Colonic mucosa (tissue), 4 donors: ENCODE data around the gene NAA60. TPM values are rescaled to one million over a fixed set of nuclear protein-coding genes. Genes with fewer than 3 reads are reported as not detected.
"Not testable (repeated sequence)": the region's sequence is repeated elsewhere in the genome, so short reads cannot be mapped to it uniquely, and the experiment has no call there.

Experiments used
- DNase-seq: peaks from one replicate; pipeline ENCODE4 v3.0.0-alpha.2; 2020
- H3K27ac ChIP-seq: fragments of 200-600 bp; one replicate; pipeline ENCODE4 v1.8.0; 2021
- H3K27me3 ChIP-seq: fragments of 200-600 bp; one replicate; pipeline ENCODE4 v1.8.0; 2021
- H3K36me3 ChIP-seq: fragments of 200-600 bp; one replicate; pipeline ENCODE4 v1.8.0; 2021
- H3K4me1 ChIP-seq: fragments of 200-600 bp; one replicate; pipeline ENCODE4 v1.8.0; 2021; ENCODE audit warnings: mild to moderate bottlenecking
- H3K4me3 ChIP-seq: fragments of 200-600 bp; one replicate; pipeline ENCODE4 v1.8.0; 2021
- H3K9ac ChIP-seq, 2 donors: one replicate each; pipeline ENCODE4 v1.7.0; 2013; ENCODE audit warnings: control low read depth in 2 of 2, low read depth in 2 of 2, low read length in 2 of 2
- H3K9me3 ChIP-seq: fragments of 200-600 bp; one replicate; pipeline ENCODE4 v1.8.0; 2021
- intact Hi-C: fragments of 100-400 bp; cut with DNase I; formaldehyde crosslinking; loops from one replicate; pipeline ENCODE4 v1.14.1; 2022
- total RNA-seq, 2 donors: library from RNA; stranded (reverse); fragmentation: NEBNext Ultra II Directional in 1 of 2; extraction: Animal tissue kit (Norgen Biotek cat#: 25700) in 1 of 2; gene quantifications; one replicate each; pipeline ENCODE4 v1.2.1, GENCODE V29; 2021
- TF ChIP-seq, protein P1 (sequence below): fragments of 200-600 bp; IDR thresholded peaks from one replicate; pipeline ENCODE4 v1.8.0; 2022; ENCODE audit warnings: antibody characterized with exemption, mild to moderate bottlenecking
- donor health status: healthy.
- donor health status: DM: no; HTN: no; CAD: no.
- donor health status: DM: no; HTN: no; CAD: no.

NAA60 gene
- total RNA-seq, 2 donors from 2014 or later: 56.8 to 68.6 TPM

DNA sequence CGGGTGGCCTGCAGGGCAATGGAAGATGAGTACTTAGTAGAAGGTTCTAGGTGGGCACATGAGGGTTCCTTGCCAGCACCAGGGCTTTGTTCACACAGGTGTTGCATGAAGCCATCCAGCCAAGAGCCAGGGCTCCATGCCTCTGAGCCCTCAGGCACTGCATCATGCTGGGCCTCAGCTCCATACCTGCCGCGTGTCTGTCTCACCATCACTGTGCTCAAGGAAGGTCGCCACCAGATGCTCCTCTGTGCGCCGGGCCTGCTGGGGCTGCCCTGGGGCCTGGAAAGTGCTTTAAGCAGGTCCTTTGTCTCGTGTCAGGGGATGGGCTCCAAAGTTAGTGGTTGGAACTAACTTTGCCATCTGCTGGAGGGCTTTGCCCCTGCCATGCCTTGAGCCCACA is 26.3 kb downstream of the NAA60 start:
- H3K27ac ChIP-seq: no peak overlapping the region
- DNase-seq: no peak
- H3K4me1 ChIP-seq: peaks cover 6% of the 10 kb centered on the region
- no peak overlapping the region for H3K9ac ChIP-seq
- H3K27me3 ChIP-seq: no peaks in the 10 kb centered on the region
- TF ChIP-seq, protein P1, sequence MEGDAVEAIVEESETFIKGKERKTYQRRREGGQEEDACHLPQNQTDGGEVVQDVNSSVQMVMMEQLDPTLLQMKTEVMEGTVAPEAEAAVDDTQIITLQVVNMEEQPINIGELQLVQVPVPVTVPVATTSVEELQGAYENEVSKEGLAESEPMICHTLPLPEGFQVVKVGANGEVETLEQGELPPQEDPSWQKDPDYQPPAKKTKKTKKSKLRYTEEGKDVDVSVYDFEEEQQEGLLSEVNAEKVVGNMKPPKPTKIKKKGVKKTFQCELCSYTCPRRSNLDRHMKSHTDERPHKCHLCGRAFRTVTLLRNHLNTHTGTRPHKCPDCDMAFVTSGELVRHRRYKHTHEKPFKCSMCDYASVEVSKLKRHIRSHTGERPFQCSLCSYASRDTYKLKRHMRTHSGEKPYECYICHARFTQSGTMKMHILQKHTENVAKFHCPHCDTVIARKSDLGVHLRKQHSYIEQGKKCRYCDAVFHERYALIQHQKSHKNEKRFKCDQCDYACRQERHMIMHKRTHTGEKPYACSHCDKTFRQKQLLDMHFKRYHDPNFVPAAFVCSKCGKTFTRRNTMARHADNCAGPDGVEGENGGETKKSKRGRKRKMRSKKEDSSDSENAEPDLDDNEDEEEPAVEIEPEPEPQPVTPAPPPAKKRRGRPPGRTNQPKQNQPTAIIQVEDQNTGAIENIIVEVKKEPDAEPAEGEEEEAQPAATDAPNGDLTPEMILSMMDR: no peak
- H3K4me3 ChIP-seq: no peak overlapping the region
- H3K9me3 ChIP-seq: no peaks in the 10 kb centered on the region
- intact Hi-C loops: no loop called here
- no peaks in the 10 kb centered on the region for H3K36me3 ChIP-seq

DNA sequence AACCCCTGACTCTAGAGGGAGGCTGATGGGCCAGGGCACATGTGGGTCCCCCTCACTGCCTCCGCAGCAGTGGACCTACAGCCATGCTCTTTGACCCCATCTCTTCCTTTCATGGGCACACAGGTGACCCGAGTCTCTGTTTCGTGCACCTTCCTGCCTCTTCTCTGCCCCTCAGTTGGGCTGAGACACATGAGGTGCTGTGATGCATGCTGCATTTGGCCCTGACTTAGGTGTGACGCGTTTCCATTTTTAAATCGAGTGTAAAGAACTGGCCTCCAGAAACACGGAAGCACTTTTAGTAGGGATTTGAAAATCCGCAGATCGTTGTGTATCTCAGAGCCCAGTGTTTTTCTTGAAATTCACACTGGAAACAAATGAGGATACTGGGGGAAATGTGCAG is 27.2 kb downstream of the NAA60 start:
- Histone ChIP-seq H3K27ac (no peak overlapping the region), H3K36me3 (no peaks in the 10 kb centered on the region), H3K4me1 (peaks cover 15% of the 10 kb centered on the region), H3K9me3 (no peaks in the 10 kb centered on the region), H3K9ac (no peak overlapping the region), H3K27me3 (no peaks in the 10 kb centered on the region), H3K4me3 (no peak overlapping the region)
- TF ChIP-seq, protein P1: no peak
- DNase-seq: no peak
- intact Hi-C loops: no loop called here

DNA sequence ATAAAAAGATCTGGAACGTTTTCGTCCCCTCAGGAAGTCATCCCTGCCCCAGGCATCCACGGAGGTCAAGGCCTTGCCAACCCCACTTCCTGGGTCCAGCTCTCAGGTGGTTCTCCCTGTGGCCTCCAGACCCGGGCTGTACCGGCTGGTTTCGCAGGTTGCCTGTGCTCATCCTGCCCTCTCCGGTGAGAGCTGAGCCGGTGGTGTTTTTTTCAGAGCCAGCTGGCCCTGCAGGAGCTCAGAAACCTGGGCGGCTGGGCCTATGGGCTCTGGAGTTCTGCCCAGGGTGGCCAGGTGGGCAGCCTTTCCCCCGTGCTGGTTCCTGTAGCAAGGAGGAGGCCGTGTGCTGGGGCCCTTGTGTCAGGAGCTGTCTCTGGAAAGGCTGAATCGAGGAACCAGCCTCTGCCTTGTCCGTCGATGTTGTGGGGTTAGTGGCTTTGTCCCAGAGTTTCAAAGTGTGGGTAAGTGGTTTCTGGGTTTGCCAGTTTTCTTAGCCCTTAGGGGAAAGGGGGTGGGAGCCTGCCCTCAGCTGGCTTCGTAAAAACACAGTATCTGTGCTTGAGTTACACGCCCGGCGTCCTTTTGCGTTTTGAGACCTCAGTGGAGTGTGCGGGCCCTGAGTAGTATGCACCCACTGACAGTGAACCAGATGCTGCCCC is 28.2 kb downstream of the NAA60 start:
- no peaks in the 10 kb centered on the region for H3K27me3 ChIP-seq
- TF ChIP-seq, protein P1: no peak
- no peak overlapping the region for H3K9ac ChIP-seq
- H3K4me1 ChIP-seq: peaks cover 17% of the 10 kb centered on the region
- no peaks in the 10 kb centered on the region for H3K36me3 ChIP-seq
- intact Hi-C loops: no loop called here
- H3K4me3 ChIP-seq: no peak overlapping the region
- no peak overlapping the region for H3K27ac ChIP-seq
- no peak for DNase-seq
- H3K9me3 ChIP-seq: no peaks in the 10 kb centered on the region

DNA sequence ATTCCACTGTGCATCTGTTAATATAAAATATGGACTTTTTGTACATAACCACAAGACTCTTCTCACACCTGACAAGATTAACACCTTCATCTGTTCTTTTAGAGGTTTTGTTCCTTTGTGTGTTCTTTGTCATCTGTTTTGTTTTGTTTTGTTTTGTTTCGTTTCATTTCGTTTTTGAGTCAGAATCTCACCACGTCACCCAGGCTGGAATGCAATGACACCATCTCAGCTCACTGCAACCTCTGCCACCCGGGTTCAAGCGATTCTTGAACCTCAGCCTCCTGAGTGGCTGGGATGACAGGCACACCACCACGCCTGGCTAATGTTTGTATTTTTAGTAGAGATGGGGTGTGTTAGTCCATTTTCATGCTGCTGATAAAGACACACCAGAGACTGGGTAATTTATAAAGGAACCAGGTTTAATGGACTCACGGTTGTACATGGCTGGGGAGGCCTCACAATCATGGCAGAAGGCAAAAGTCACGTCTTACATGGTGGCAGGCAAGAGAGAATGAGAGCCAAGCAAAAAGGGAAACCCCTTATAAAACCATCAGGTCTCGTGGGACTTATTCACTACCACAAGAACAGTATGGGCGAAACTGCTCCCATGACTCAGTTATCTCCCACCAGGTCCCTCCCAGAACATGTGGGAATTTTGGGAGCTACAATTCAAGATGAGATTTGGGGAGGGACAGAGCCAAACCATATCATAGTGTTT is 29.6 kb downstream of the NAA60 start:
- Histone ChIP-seq H3K9ac (no peak overlapping the region), H3K27ac (no peak overlapping the region), H3K36me3 (no peaks in the 10 kb centered on the region), H3K9me3 (no peaks in the 10 kb centered on the region), H3K4me1 (peaks cover 19% of the 10 kb centered on the region), H3K4me3 (no peak overlapping the region), H3K27me3 (no peaks in the 10 kb centered on the region)
- no peak for DNase-seq
- intact Hi-C loops: no loop called here
- TF ChIP-seq, protein P1: no peak

DNA sequence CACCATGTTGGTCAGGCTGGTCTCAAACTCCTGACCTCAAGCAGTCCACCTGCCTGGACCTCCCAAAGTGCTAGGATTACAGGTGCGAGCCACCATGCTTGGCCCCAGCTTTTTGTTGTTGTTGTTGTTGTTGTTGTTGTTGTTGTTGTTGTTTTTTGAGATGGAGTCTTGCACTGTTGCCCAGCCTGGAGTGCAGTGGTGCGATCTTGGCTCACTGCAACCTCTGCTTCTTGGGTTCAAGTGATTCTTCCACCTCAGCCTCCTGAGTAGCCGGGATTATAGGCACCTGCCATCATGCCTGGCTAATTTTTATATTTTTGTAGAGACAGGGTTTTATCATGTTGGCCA is 30.1 kb downstream of the NAA60 start:
- H3K9ac ChIP-seq, DNase-seq, H3K27ac ChIP-seq, H3K9me3 ChIP-seq, H3K36me3 ChIP-seq, H3K27me3 ChIP-seq, intact Hi-C loops, H3K4me3 ChIP-seq: not testable (repeated sequence)
- H3K4me1 ChIP-seq: peaks cover 22% of the 10 kb centered on the region

DNA sequence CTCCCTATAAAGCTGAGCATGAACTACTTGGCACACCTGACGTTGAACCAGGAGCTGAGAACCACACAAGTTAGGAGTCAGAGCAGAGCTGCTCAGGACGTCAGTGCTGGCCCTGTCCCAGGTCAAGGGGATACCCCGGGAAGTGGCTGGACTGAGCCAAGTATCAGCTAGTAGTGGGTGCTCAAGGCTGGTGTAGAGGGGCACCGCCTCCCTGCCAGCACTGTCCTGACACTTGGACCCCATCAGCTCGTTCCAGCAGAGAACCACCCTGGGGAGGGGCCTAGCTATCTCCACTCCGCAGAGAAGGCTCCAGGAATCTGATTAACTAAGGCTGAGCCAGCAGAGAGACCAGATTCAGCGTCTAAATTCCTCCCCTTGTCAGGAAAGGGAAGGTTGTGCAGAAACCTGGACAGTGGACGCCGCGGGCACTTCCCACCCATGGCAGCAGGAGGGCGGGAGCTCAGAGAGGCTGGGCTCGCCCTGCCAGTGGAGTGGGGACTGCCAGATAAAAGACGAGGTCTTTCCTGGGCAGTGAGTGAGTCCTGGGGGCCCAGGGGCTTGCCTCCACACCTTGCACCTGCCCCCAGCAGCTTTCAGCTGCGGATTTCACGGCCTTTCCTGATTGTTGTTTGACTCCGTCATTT is 30.8 kb downstream of the NAA60 start:
- H3K27me3 ChIP-seq: no peaks in the 10 kb centered on the region
- DNase-seq: no peak
- TF ChIP-seq, protein P1: no peak
- no peak overlapping the region for H3K27ac ChIP-seq
- intact Hi-C loops: no loop called here
- H3K9ac ChIP-seq: no peak overlapping the region
- H3K9me3 ChIP-seq: no peaks in the 10 kb centered on the region
- H3K36me3 ChIP-seq: no peaks in the 10 kb centered on the region
- no peak overlapping the region for H3K4me3 ChIP-seq
- H3K4me1 ChIP-seq: peaks cover 22% of the 10 kb centered on the region

DNA sequence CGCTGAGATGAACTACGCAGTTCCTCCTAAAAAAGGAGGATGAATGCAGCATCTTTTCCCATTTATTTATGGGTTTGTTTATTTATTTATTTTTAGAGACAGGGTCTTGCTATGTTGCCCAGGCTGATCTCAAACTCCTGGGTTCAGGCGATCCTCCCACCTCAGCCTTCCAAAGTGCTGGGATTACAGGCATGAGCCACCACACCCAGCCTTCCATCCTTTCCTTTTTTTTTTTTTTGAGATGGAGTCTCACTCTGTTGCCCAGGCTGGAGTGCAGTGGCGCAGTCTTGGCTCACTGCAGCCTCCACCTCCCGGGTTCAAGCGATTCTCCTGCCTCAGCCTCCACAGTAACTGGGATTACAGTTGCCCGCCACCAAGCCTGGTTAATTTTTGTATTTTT is 31.4 kb downstream of the NAA60 start:
- H3K9ac ChIP-seq, DNase-seq, H3K9me3 ChIP-seq, H3K27ac ChIP-seq, H3K36me3 ChIP-seq, H3K27me3 ChIP-seq, H3K4me3 ChIP-seq, intact Hi-C loops: not testable (repeated sequence)
- peaks cover 22% of the 10 kb centered on the region for H3K4me1 ChIP-seq
